ENCODE data around the gene AEN. TPM values are rescaled to one million over a fixed set of nuclear protein-coding genes. Genes with fewer than 3 reads are reported as not detected.

AEN gene
- total and polyA plus RNA-seq, 2 of the 8 experiments (the other 6 are each of a cell fraction or from before 2014, with no cell fraction given) = 112 to 122 TPM

GRCh38 chr15:88612186-88612796, 8.8 kb upstream of the AEN start:
- no peak overlapping the region for H2AFZ ChIP-seq (ENCODE audit: low read length)
- H3K79me1 ChIP-seq (ENCODE audit: low read depth, low read length) = no peaks in the 10 kb centered on the region
- 0 out of 7 replicates have a peak overlapping the region, but pooled peaks of 1 of the 4 experiments have one; percentile 5 for H3K9ac ChIP-seq (replicated peaks in 1 of 4; ENCODE audit: extremely low read depth in 1 of 4, low read depth in 3 of 4, low read length in 3 of 4)
- H2AK5ac ChIP-seq (ENCODE audit: low read depth, low read length) = peak overlapping the region; percentile 54
- H4K91ac ChIP-seq (replicated peaks; ENCODE audit: insufficient read length, low read length) = peak overlapping the region; percentile 67
- H3K9me3 ChIP-seq (ENCODE audit: insufficient read depth in 2 of 2, low read depth in 1 of 2, low read length in 1 of 2) = no peaks in the 10 kb centered on the region
- H3K4me2 ChIP-seq (ENCODE audit: insufficient read depth in 1 of 2, low read depth in 2 of 2, low read length in 2 of 2) = peak overlapping the region; percentile 1 to 33; a peak in 2 of 4 replicates
- H3K23me2 ChIP-seq (ENCODE audit: low read depth, low read length) = no peaks in the 10 kb centered on the region
- peak overlapping the region; percentile 88; the same call in 1 of the 2 replicates for H2BK20ac ChIP-seq (ENCODE audit: low read length)
- no peak overlapping the region for H3K14ac ChIP-seq (ENCODE audit: insufficient read length)
- peak overlapping the region in 1 of 4 experiments; percentile 9; a peak in 1 of 8 replicates for H3K4me3 ChIP-seq (ENCODE audit: extremely low read depth in 1 of 4, insufficient read depth in 2 of 4, low read depth in 3 of 4, low read length in 4 of 4)
- no peaks in the 10 kb centered on the region for H3K36me3 ChIP-seq (ENCODE audit: control insufficient read depth in 2 of 4, insufficient read depth in 4 of 4, low read length in 3 of 4)
- peak overlapping the region; percentile 21; the same call in 1 of the 2 replicates for H2BK15ac ChIP-seq (ENCODE audit: low read length)
- peak overlapping the region; percentile 26; the same call in 1 of the 2 replicates for H3K18ac ChIP-seq (ENCODE audit: extremely low read depth, low read length)
- H3K27me3 ChIP-seq (replicated peaks in 1 of 4; ENCODE audit: control insufficient read depth in 3 of 4, extremely low read depth in 1 of 4, insufficient read depth in 3 of 4, low read length in 3 of 4) = peaks cover 0 to 18% (median 13%) of the 10 kb centered on the region in 4 experiments; a peak in 6 of 7 replicates
- H3K56ac ChIP-seq (replicated peaks; ENCODE audit: insufficient read length, low read depth, low read length) = no peak overlapping the region
- CTCF ChIA-PET (ENCODE audit: partially characterized antibody) = interaction anchor here (0.9 to 6.0 kb wide), 6 partner anchors 16 to 145 kb away, joined by 3 to 41 read pairs (median 3); partner anchors contain the start of genes MRPL46 and MRPS11
- H2BK120ac ChIP-seq (replicated peaks; ENCODE audit: low read depth, low read length) = peak overlapping the region; percentile 45
- H3K23ac ChIP-seq (ENCODE audit: insufficient read length) = no peak overlapping the region
- no peak overlapping the region; the same call in 1 of the 2 replicates for H4K8ac ChIP-seq (ENCODE audit: extremely low read depth, insufficient read depth, low read length)
- H3K4ac ChIP-seq (replicated peaks; ENCODE audit: insufficient read length, low read depth, low read length) = peak overlapping the region; percentile 18
- H3K79me2 ChIP-seq (ENCODE audit: control insufficient read depth in 1 of 2, insufficient read depth in 2 of 2, low read length in 2 of 2) = no peaks in the 10 kb centered on the region
- no peak overlapping the region for H3K27ac ChIP-seq (ENCODE audit: low read depth, low read length)
- FAIRE-seq = no peak
- H4K20me1 ChIP-seq (replicated peaks in 1 of 2; ENCODE audit: control insufficient read depth in 1 of 2, insufficient read depth in 2 of 2, low read length in 2 of 2) = no peaks in the 10 kb centered on the region
- DNase-seq (ENCODE audit: low read depth in 1 of 2, low spot score in 2 of 2) = no peak
- POLR2A ChIA-PET (ENCODE audit: partially characterized antibody) = interaction anchor here (1.1 to 7.0 kb wide), 4 partner anchors 9 to 24 kb away, joined by 3 to 61 read pairs (median 6); partner anchors contain the start of gene AEN
- peak overlapping the region; percentile 91 for H2BK5ac ChIP-seq (ENCODE audit: low read depth, low read length)
- H4K5ac ChIP-seq (ENCODE audit: insufficient read length, low read depth, low read length) = no peak overlapping the region
- 51% methylated on average over 7 of the region's 7 CpGs; no CpG with 5 or more reads in 1 of the 2 experiments for WGBS, 2 experiments (ENCODE audit: extremely low coverage in 1 of 2, insufficient coverage in 1 of 2, insufficient read length in 1 of 2, insufficient replicate concordance in 2 of 2, low coverage in 1 of 2, low lambda C conversion rate in 2 of 2, missing lambda C conversion rate in 1 of 2)
- H3K4me1 ChIP-seq (replicated peaks in 1 of 4; ENCODE audit: control insufficient read depth in 3 of 4, insufficient read depth in 4 of 4, low read length in 3 of 4) = peaks cover 23 to 32% (median 27%) of the 10 kb centered on the region in 4 experiments
- peak overlapping the region; percentile 89 for H2BK12ac ChIP-seq (ENCODE audit: low read depth, low read length)
- TF ChIP-seq EGR1 (IDR thresholded peaks at IDR 0.05; ENCODE audit: borderline replicate concordance, low read depth, low read length) = no peak
- TF ChIP-seq RNF2 (IDR thresholded peaks at IDR 0.05; ENCODE audit: borderline replicate concordance, low read depth, low read length, missing control alignments, poor library complexity, severe bottlenecking) = no peak
- TF ChIP-seq TBP (IDR thresholded peaks at IDR 0.05; ENCODE audit: low read depth, low read length) = no peak
- no peak for TF ChIP-seq GTF2F1 (IDR thresholded peaks at IDR 0.05; ENCODE audit: borderline replicate concordance, low read depth, low read length)
- TF ChIP-seq BRCA1 (IDR thresholded peaks at IDR 0.05; ENCODE audit: low read depth, low read length) = no peak
- TF ChIP-seq, protein P1, sequence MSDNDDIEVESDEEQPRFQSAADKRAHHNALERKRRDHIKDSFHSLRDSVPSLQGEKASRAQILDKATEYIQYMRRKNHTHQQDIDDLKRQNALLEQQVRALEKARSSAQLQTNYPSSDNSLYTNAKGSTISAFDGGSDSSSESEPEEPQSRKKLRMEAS (IDR thresholded peaks at IDR 0.05) = no peak
- TF ChIP-seq EP300 (IDR thresholded peaks at IDR 0.05; ENCODE audit: borderline replicate concordance in 1 of 2, low read depth in 2 of 2, low read length in 2 of 2) = no peak
- TF ChIP-seq, protein P2, sequence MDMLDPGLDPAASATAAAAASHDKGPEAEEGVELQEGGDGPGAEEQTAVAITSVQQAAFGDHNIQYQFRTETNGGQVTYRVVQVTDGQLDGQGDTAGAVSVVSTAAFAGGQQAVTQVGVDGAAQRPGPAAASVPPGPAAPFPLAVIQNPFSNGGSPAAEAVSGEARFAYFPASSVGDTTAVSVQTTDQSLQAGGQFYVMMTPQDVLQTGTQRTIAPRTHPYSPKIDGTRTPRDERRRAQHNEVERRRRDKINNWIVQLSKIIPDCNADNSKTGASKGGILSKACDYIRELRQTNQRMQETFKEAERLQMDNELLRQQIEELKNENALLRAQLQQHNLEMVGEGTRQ (IDR thresholded peaks at IDR 0.05; ENCODE audit: low read length) = no peak
- TF ChIP-seq RFX5 (IDR thresholded peaks at IDR 0.05; ENCODE audit: borderline replicate concordance, low read depth, low read length) = no peak
- TF ChIP-seq POLR2AphosphoS5 (IDR thresholded peaks at IDR 0.05; ENCODE audit: low read depth, low read length) = no peak
